HepG2 (cell line): ENCODE measurements around the gene SCNM1. TPM values are rescaled to one million over a fixed set of nuclear protein-coding genes. Genes with fewer than 3 reads are reported as not detected.

Source experiments
- ATAC-seq: fragments of 200-7000 bp; cut with Tn5 transposase; 3 replicates; pipeline ENCODE4 v1.9.1; 2020; ENCODE audit warnings: mild to moderate bottlenecking, moderate library complexity
- BruUV-seq: library from RNA; stranded (reverse); fragments of 400-500 nt; replicated peaks from 2 replicates; lab custom pipeline; 2021; lab: Mats Ljungman, UMichigan
- CTCF ChIA-PET: fragments of 300-600 bp; formaldehyde crosslinking; extraction: SDS; loops from one replicate; lab custom pipeline; 2021; ENCODE audit warnings: low total read pairs, inconsistent platforms, low intra/inter-chr PET ratio; lab: Yijun Ruan, JAX
- POLR2A ChIA-PET: fragments of 350-600 bp; sonication (Branson Sonifier 250); formaldehyde crosslinking; loops from one replicate; lab custom pipeline; 2020; ENCODE audit warnings: antibody characterized with exemption, inconsistent platforms; lab: Yijun Ruan, JAX
- DNase-seq: peaks from one replicate; pipeline ENCODE4 v3.0.0-alpha.2; 2015; ENCODE audit warnings: low spot score
- FAIRE-seq: peaks from 3 replicates; lab custom pipeline; 2011; peaks lifted over from hg19 to GRCh38; lab: Jason Lieb, UNC
- H2AFZ ChIP-seq: one replicate; pipeline ENCODE4 v1.6.1; 2011; ENCODE audit warnings: low read length, inconsistent platforms
- H3K27ac ChIP-seq: fragments of 300-600 bp; 3 replicates; pipeline ENCODE4 v1.8.0; 2011; ENCODE audit warnings: mixed run types, mild to moderate bottlenecking, mixed read lengths, low read length, inconsistent platforms; ENCODE audit not compliant: insufficient read depth; ENCODE audit errors: extremely low read length
- H3K27me3 ChIP-seq, 2 experiments: fragments of 200-600 bp in 1 of 2; 2 replicates in 1 of 2; 3 replicates in 1 of 2; pipeline versions ENCODE4 v1.6.0 to v1.8.0; 2011; ENCODE audit warnings: low read length in 2 of 2, mild to moderate bottlenecking in 2 of 2, moderate library complexity in 2 of 2, inconsistent platforms in 1 of 2; ENCODE audit not compliant: insufficient read depth in 2 of 2, control insufficient read depth in 1 of 2
- H3K36me3 ChIP-seq, 2 experiments: fragments of 200-600 bp in 1 of 2; replicated peaks in 1 of 2; 2 replicates in 1 of 2; 3 replicates in 1 of 2; pipeline versions ENCODE4 v1.5.1 to v1.8.0; 2011; ENCODE audit warnings: low read length in 2 of 2, inconsistent platforms in 1 of 2; ENCODE audit not compliant: insufficient read depth in 2 of 2, control insufficient read depth in 1 of 2
- H3K4me1 ChIP-seq: 2 replicates; pipeline ENCODE4 v1.5.1; 2012; ENCODE audit warnings: low read length, inconsistent platforms; ENCODE audit not compliant: insufficient read depth
- H3K4me2 ChIP-seq: 2 replicates; pipeline ENCODE4 v1.6.0; 2011; ENCODE audit warnings: low read depth, low read length, inconsistent platforms
- H3K4me3 ChIP-seq, 3 experiments: fragments of 200-600 bp in 1 of 3; sonication (generic), shearing (Covaris generic) in 1 of 3; replicated peaks in 1 of 3; 2 replicates each; pipeline ENCODE4 v1.5.1; 2011 to 2016; ENCODE audit warnings: low read length in 3 of 3, inconsistent platforms in 2 of 3, low read depth in 2 of 3, mild to moderate bottlenecking in 2 of 3, control low read depth in 1 of 3, mixed read lengths in 1 of 3; ENCODE audit not compliant: insufficient read depth in 1 of 3
- H3K79me2 ChIP-seq: one replicate; pipeline ENCODE4 v1.6.1; 2011; ENCODE audit warnings: low read length, inconsistent platforms; ENCODE audit not compliant: insufficient read depth
- H3K9ac ChIP-seq: 2 replicates; pipeline ENCODE4 v1.6.0; 2011; ENCODE audit warnings: mild to moderate bottlenecking, low read depth, low read length, inconsistent platforms; ENCODE audit not compliant: insufficient read depth
- H3K9me3 ChIP-seq: 2 replicates; pipeline ENCODE4 v1.5.1; 2012; ENCODE audit warnings: mild to moderate bottlenecking, low read length
- H4K20me1 ChIP-seq: 2 replicates; pipeline ENCODE4 v1.6.0; 2011; ENCODE audit warnings: inconsistent platforms, mild to moderate bottlenecking, low read length, moderate library complexity; ENCODE audit not compliant: insufficient read depth
- CC2D1A ChIP-seq: sonication (generic); formaldehyde crosslinking; IDR thresholded peaks from 2 replicates; pipeline ENCODE4 v1.8.1; 2023; ENCODE audit warnings: mild to moderate bottlenecking, missing genetic modification reagents
- ZBTB14 ChIP-seq: sonication (generic); formaldehyde crosslinking; IDR thresholded peaks from 2 replicates; pipeline ENCODE4 v1.4.0; 2020; ENCODE audit warnings: missing genetic modification reagents
- ZBTB40 ChIP-seq, 2 experiments: fragments of 450-650 bp in 1 of 2; sonication (generic) in 1 of 2; formaldehyde crosslinking in 1 of 2; IDR thresholded peaks; 2 replicates each; pipeline versions ENCODE4 v1.6.1 to v1.8.0; 2016 to 2022; ENCODE audit warnings: antibody characterized with exemption in 1 of 2, mild to moderate bottlenecking in 1 of 2, missing genetic modification reagents in 1 of 2
- WGBS: methylation state at CpG from one replicate; pipeline ENCODE4 v1.1.6; 2017; ENCODE audit warnings: low lambda C conversion rate; 5-methylcytosine and 5-hydroxymethylcytosine counted together
- in situ Hi-C: cut with HindIII; loops from 2 replicates; pipeline ENCODE4 v1.10.0; 2017; ENCODE audit warnings: low pct_unique_long_range_greater_than_20kb; ENCODE audit not compliant: extremely low pct_ligation_motif_present
- intact Hi-C: fragments of 100-400 bp; cut with micrococcal nuclease; formaldehyde crosslinking; loops from one replicate; pipeline ENCODE4 v1.10.0; 2022; ENCODE audit not compliant: unreplicated experiment
- polyA plus RNA-seq, 8 experiments: library from polyadenylated mRNA; depleted of rRNA in 3 of 8; stranded (reverse) in 7 of 8; unstranded in 1 of 8; fragments of >200 nt; fragmentation: Illumina TruSeq in 4 of 8; extraction: Trizol in 4 of 8; gene quantifications; 2 replicates each; pipeline versions ENCODE4 v1.2.1 to v1.2.3, GENCODE V29; 2011 to 2016; ENCODE audit warnings: low read depth in 4 of 8, missing spikeins in 1 of 8, mixed read lengths in 1 of 8; ENCODE audit not compliant: insufficient read depth in 1 of 8
- total RNA-seq, 5 experiments: library from RNA; depleted of rRNA; stranded (reverse); fragments of >200 nt; fragmentation: Illumina TruSeq; extraction: Trizol; gene quantifications; 2 replicates each; pipeline ENCODE4 v1.2.3, GENCODE V29; 2016; ENCODE audit warnings: low read depth in 1 of 5
- TF ChIP-seq, protein P1 (sequence below): sonication (generic); formaldehyde crosslinking; IDR thresholded peaks from 2 replicates; pipeline ENCODE4 v1.8.1; 2023; ENCODE audit warnings: mild to moderate bottlenecking, moderate library complexity, missing genetic modification reagents

SCNM1 gene
- total and polyA plus RNA-seq, 2 of the 13 experiments (the other 11 are each of a cell fraction or from before 2014, with no cell fraction given) = 16.3 to 31.5 TPM

- no peak overlapping the region for H3K4me3 ChIP-seq
- ChIA-PET POLR2A (no interaction called here), CTCF (no interaction called here)
- 96% methylated on average over 7 of the region's 22 CpGs for WGBS
- FAIRE-seq = no peak
- H3K9me3 ChIP-seq = no peaks in the 10 kb centered on the region
- no peak for TF ChIP-seq ZBTB14 (CRISPR knock-in tag)
- TF ChIP-seq, protein P1, sequence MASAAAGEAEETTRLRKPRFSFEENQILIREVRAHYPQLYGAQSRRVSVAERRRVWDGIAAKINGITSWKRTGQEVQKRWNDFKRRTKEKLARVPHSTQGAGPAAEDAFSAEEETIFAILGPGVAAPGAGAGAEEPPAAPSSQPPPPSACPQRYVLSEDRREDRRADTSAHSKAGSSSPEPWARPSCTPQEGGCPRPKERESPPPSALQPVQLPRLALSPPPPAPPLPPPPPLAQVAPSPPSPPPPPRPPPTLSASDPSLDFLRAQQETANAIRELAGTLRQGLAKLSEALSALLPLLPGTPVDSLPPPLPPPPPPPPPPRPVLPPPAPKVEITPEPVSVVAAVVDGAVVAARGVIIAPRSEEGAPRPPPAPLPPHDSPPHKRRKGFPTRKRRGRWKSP (CRISPR knock-in tag) = no peak
- TF ChIP-seq ZBTB40 (IDR thresholded peaks at IDR 0.05) = no peak
- no peak for TF ChIP-seq ZBTB40 (CRISPR knock-in tag; IDR thresholded peaks at IDR 0.05)
- no peak for TF ChIP-seq CC2D1A (CRISPR knock-in tag)
- intact Hi-C loops (no loop called here), in situ Hi-C loops (loop anchor here (5.0 kb wide), 1 partner anchor 62 kb away; no protein-coding TSS in a partner anchor)
- no peak for DNase-seq
- no peak for ATAC-seq
- no TSS peak for BruUV-seq
- H3K79me2 ChIP-seq = no peaks in the 10 kb centered on the region
- no peak overlapping the region for H2AFZ ChIP-seq
- H3K27me3 ChIP-seq = no peaks in the 10 kb centered on the region
- no peaks in the 10 kb centered on the region for H4K20me1 ChIP-seq
- H3K4me1 ChIP-seq = peaks cover 1% of the 10 kb centered on the region; the same call in 1 of the 2 replicates
- peaks cover 12 to 18% of the 10 kb centered on the region in 2 experiments for H3K36me3 ChIP-seq
- no peak overlapping the region for H3K9ac ChIP-seq
- H3K4me2 ChIP-seq = no peak overlapping the region
- no peak overlapping the region for H3K27ac ChIP-seq
Measured at GRCh38 chr1:151158751-151159251, 7.1 kb upstream of the SCNM1 start.
